Osteocyte (in vitro differentiated cells): Measurements from ENCODE around the gene GALNS. TPM values are rescaled to one million over a fixed set of nuclear protein-coding genes. Genes with fewer than 3 reads are reported as not detected.

ENCODE experiments used
- DNase-seq: peaks from one replicate; pipeline ENCODE4 v3.0.0; 2021; ENCODE audit warnings: mixed read lengths; ENCODE audit not compliant: unreplicated experiment; ENCODE audit errors: extremely low spot score
- H3K27ac Mint-ChIP-seq: one replicate; pipeline ENCODE4 v1.8.0; 2021; ENCODE audit warnings: mild to moderate bottlenecking, mixed read lengths; ENCODE audit not compliant: unreplicated experiment
- H3K27me3 Mint-ChIP-seq: one replicate; pipeline ENCODE4 v1.8.0; 2021; ENCODE audit warnings: mixed read lengths; ENCODE audit not compliant: unreplicated experiment
- H3K36me3 Mint-ChIP-seq: one replicate; pipeline ENCODE4 v1.8.0; 2021; ENCODE audit warnings: mixed read lengths; ENCODE audit not compliant: unreplicated experiment
- H3K4me1 Mint-ChIP-seq: one replicate; pipeline ENCODE4 v1.8.0; 2021; ENCODE audit warnings: mixed read lengths; ENCODE audit not compliant: unreplicated experiment
- H3K4me3 Mint-ChIP-seq: one replicate; pipeline ENCODE4 v1.8.0; 2021; ENCODE audit warnings: mild to moderate bottlenecking, moderate library complexity, mixed read lengths; ENCODE audit not compliant: unreplicated experiment
- H3K9me3 Mint-ChIP-seq: one replicate; pipeline ENCODE4 v1.8.0; 2021; ENCODE audit warnings: mixed read lengths; ENCODE audit not compliant: unreplicated experiment
- CTCF ChIP-seq: fragments of 200-600 bp; sonication (generic); IDR thresholded peaks from 2 replicates; pipeline ENCODE4 v1.5.0; 2021; ENCODE audit warnings: antibody characterized with exemption, mild to moderate bottlenecking, moderate library complexity
- total RNA-seq: library from RNA; stranded (reverse); gene quantifications from 2 replicates; pipeline ENCODE4 v1.2.1, GENCODE V29; 2021

The GALNS gene
- total RNA-seq, 1 donor from 2014 or later = 47.0 TPM

- no peak for TF ChIP-seq CTCF
- no peaks in the 10 kb centered on the region for H3K27me3 Mint-ChIP-seq
- H3K9me3 Mint-ChIP-seq = no peaks in the 10 kb centered on the region
- peaks cover 4% of the 10 kb centered on the region for H3K36me3 Mint-ChIP-seq
- no peaks in the 10 kb centered on the region for H3K4me1 Mint-ChIP-seq
- DNase-seq = no peak
- no peak overlapping the region for H3K27ac Mint-ChIP-seq
- no peak overlapping the region for H3K4me3 Mint-ChIP-seq
Observed at GRCh38 chr16:88840600-88841215, 16.0 kb downstream of the GALNS start.

- no peak for DNase-seq
- H3K36me3 Mint-ChIP-seq = peaks cover 4% of the 10 kb centered on the region
- H3K27ac Mint-ChIP-seq = no peak overlapping the region
- H3K4me3 Mint-ChIP-seq = no peak overlapping the region
- no peak for TF ChIP-seq CTCF
- no peaks in the 10 kb centered on the region for H3K9me3 Mint-ChIP-seq
- no peaks in the 10 kb centered on the region for H3K27me3 Mint-ChIP-seq
- H3K4me1 Mint-ChIP-seq = no peaks in the 10 kb centered on the region
Observed at GRCh38 chr16:88839745-88840599, 16.8 kb downstream of the GALNS start.

GRCh38 chr16:88839026-88839529, 17.7 kb downstream of the GALNS start:
- Mint-ChIP-seq H3K27ac (no peak overlapping the region), H3K36me3 (peaks cover 6% of the 10 kb centered on the region), H3K27me3 (no peaks in the 10 kb centered on the region), H3K4me1 (no peaks in the 10 kb centered on the region), H3K4me3 (no peak overlapping the region), H3K9me3 (no peaks in the 10 kb centered on the region)
- no peak for DNase-seq
- no peak for TF ChIP-seq CTCF

- TF ChIP-seq CTCF = no peak
- no peaks in the 10 kb centered on the region for H3K27me3 Mint-ChIP-seq
- no peak overlapping the region for H3K4me3 Mint-ChIP-seq
- H3K27ac Mint-ChIP-seq = no peak overlapping the region
- no peaks in the 10 kb centered on the region for H3K9me3 Mint-ChIP-seq
- DNase-seq = no peak
- H3K4me1 Mint-ChIP-seq = no peaks in the 10 kb centered on the region
- peaks cover 6% of the 10 kb centered on the region for H3K36me3 Mint-ChIP-seq
Observed at GRCh38 chr16:88838566-88838965, 18.2 kb downstream of the GALNS start.

GRCh38 chr16:88837806-88838205, 18.9 kb downstream of the GALNS start:
- no peak overlapping the region for H3K4me3 Mint-ChIP-seq
- DNase-seq = no peak
- H3K27me3 Mint-ChIP-seq = no peaks in the 10 kb centered on the region
- H3K36me3 Mint-ChIP-seq = peaks cover 6% of the 10 kb centered on the region
- TF ChIP-seq CTCF = no peak
- H3K9me3 Mint-ChIP-seq = no peaks in the 10 kb centered on the region
- no peaks in the 10 kb centered on the region for H3K4me1 Mint-ChIP-seq
- no peak overlapping the region for H3K27ac Mint-ChIP-seq
